ENCODE data around the gene UBE2QL1. TPM values are rescaled to one million over a fixed set of nuclear protein-coding genes. Genes with fewer than 3 reads are reported as not detected.

The UBE2QL1 gene
- total RNA-seq, 4 donors from 2014 or later: 0.15 to 1.4 (median 0.28) TPM

DNA sequence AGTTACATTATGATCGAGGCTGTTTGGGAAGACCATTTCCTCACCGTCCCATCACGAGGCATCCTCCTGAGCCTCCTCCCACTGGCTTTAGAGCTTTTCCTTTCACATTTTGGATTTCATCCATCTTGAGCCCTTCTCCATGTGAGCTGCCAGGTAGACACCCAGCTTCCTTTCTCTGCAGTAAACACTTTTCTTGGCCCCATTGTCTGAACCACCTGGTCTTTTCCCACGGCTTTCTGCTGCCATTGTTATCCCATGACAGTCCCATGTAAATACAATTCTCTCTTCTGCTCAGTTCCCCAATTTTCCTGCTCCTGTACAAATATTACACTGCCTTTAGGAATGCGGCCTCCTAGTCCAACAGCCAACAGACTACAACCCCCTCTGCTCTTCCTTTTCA is 24.1 kb downstream of the UBE2QL1 start:
- Histone ChIP-seq H3K9me3 (peaks cover 0 to 9% (median 0%) of the 10 kb centered on the region in 3 donors), H3K4me1 (no peaks in the 10 kb centered on the region), H3K27ac (no peak overlapping the region), H3K36me3 (no peaks in the 10 kb centered on the region), H3K27me3 (peaks cover 32% of the 10 kb centered on the region), H3K4me3 (no peak overlapping the region)
- WGBS, 2 donors (ENCODE audit: low coverage in 1 of 2): 64 to 76% methylated on average over 5 of the region's 5 CpGs
- ATAC-seq: no peak
- no peak for TF ChIP-seq POLR2AphosphoS5 (IDR thresholded peaks at IDR 0.05)
- TF ChIP-seq, protein P1, sequence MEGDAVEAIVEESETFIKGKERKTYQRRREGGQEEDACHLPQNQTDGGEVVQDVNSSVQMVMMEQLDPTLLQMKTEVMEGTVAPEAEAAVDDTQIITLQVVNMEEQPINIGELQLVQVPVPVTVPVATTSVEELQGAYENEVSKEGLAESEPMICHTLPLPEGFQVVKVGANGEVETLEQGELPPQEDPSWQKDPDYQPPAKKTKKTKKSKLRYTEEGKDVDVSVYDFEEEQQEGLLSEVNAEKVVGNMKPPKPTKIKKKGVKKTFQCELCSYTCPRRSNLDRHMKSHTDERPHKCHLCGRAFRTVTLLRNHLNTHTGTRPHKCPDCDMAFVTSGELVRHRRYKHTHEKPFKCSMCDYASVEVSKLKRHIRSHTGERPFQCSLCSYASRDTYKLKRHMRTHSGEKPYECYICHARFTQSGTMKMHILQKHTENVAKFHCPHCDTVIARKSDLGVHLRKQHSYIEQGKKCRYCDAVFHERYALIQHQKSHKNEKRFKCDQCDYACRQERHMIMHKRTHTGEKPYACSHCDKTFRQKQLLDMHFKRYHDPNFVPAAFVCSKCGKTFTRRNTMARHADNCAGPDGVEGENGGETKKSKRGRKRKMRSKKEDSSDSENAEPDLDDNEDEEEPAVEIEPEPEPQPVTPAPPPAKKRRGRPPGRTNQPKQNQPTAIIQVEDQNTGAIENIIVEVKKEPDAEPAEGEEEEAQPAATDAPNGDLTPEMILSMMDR (IDR thresholded peaks at IDR 0.05): no peak

DNA sequence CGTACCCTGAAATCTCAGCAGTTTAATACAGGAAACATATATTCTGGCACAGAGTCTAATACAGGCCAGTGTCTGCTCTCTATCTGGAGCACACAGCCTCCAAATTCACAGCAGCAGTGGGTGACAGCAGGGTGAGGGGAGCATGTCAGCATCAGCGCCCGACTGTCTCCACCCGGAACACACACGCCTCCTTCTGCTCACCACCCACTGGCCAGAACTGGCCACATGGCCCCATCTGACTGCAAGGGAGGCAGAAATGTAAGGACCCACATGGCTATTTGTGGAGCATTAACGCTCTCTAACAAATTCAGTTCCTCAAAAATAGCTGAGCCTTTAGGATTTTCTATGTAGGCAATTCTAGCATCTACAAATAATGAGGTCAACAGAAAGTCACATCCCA is 24.6 kb downstream of the UBE2QL1 start:
- peaks cover 0 to 9% (median 0%) of the 10 kb centered on the region in 3 donors for H3K9me3 ChIP-seq
- no peak for TF ChIP-seq POLR2AphosphoS5 (IDR thresholded peaks at IDR 0.05)
- no peak for ATAC-seq
- no peaks in the 10 kb centered on the region for H3K36me3 ChIP-seq
- WGBS, 2 donors (ENCODE audit: low coverage in 1 of 2): 83 to 89% methylated on average over 1 to 2 of the region's 6 CpGs
- H3K4me3 ChIP-seq: no peak overlapping the region
- no peaks in the 10 kb centered on the region for H3K4me1 ChIP-seq
- peaks cover 27% of the 10 kb centered on the region for H3K27me3 ChIP-seq
- no peak overlapping the region for H3K27ac ChIP-seq

DNA sequence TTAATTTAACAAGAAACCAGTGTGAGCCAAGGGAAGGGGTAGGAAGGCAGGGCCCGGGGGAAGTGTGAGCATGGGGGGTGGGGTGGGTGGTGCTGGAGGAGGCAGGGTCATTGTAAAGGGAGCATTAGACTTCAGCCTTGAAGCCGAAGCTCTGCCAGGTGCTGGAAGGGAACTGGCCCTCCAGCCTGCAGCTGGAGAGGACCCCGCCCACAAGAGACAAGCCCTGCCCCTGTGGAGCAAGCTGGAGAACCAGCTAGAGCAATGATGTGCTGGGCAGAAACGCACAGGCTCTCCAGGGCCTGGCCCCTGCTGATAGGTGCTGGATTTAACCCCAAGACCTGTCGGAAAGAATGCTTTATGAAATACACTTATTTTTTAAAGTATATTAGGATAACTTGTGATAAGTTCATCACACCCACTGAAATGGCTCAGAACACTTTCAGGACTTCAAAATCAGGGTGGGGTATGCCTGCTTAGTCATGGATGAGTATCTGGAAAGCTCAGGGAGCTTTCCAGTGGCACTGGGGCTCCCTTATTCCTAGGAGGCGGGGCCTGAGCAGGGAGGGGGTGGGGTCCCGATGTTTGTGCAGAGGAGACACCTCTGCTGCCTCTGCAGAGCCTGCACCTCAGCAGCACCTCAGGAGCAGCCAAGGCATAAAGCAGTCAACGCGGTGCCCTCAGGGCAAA is 27.1 kb downstream of the UBE2QL1 start:
- Histone ChIP-seq H3K9me3 (peaks cover 0 to 7% (median 0%) of the 10 kb centered on the region in 3 donors), H3K4me1 (no peaks in the 10 kb centered on the region), H3K36me3 (no peaks in the 10 kb centered on the region), H3K4me3 (no peak overlapping the region), H3K27ac (no peak overlapping the region), H3K27me3 (peaks cover 16% of the 10 kb centered on the region)
- no peak for TF ChIP-seq POLR2AphosphoS5 (IDR thresholded peaks at IDR 0.05)
- no peak for TF ChIP-seq EP300 (IDR thresholded peaks at IDR 0.05)
- no peak for TF ChIP-seq POLR2A (IDR thresholded peaks at IDR 0.05)
- TF ChIP-seq, protein P1 (IDR thresholded peaks at IDR 0.05): no peak
- WGBS, 2 donors (ENCODE audit: low coverage in 1 of 2): 27 to 84% methylated on average over 3 of the region's 9 CpGs
- no peak for ATAC-seq

DNA sequence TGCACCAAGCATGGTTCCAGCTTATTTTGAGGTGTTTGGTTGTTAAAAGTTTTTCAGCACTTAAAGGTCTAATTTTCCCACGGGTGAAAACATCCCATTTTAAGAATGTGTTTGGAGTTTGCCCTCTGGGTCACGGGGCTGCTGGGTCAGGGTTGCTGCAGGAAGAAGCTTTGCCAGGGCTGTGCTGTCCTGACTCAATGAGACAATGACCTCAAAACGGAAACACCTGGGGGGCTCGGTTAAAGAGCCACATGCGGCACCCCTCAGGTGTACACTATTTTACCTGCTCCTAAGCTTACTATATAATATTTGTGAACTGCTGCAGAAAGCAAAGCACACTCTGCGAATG is 27.6 kb downstream of the UBE2QL1 start:
- WGBS, 2 donors (ENCODE audit: low coverage in 1 of 2): 73 to 93% methylated on average over 3 to 5 of the region's 6 CpGs
- Histone ChIP-seq H3K36me3 (no peaks in the 10 kb centered on the region), H3K9me3 (peaks cover 0 to 2% (median 0%) of the 10 kb centered on the region in 3 donors), H3K27me3 (peaks cover 11% of the 10 kb centered on the region), H3K27ac (no peak overlapping the region), H3K4me1 (no peaks in the 10 kb centered on the region), H3K4me3 (no peak overlapping the region)
- ATAC-seq: no peak
- TF ChIP-seq, protein P1 (IDR thresholded peaks at IDR 0.05): no peak
- TF ChIP-seq POLR2AphosphoS5 (IDR thresholded peaks at IDR 0.05): no peak
- TF ChIP-seq POLR2A (IDR thresholded peaks at IDR 0.05): no peak
- no peak for TF ChIP-seq EP300 (IDR thresholded peaks at IDR 0.05)

DNA sequence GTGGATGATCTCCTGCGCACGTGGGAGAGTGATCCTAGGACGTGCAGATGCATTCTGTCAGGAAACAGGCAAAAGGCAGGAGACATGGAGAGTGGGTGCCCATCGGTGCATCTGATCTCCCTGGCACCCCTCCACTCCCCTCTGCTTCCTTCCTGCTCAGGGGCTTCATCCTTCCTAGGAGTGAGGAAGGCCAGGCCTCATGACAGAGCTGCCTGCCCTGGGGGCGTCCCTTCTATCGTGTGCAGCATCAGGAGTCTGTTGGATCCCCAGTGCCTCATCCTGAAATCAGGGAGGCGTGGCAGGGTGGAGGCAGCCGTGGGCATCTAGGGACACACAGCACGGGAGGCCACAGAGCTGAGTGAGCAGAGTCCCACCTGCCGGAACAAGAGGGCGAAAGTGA is 30.1 kb downstream of the UBE2QL1 start:
- Histone ChIP-seq H3K4me3 (no peak overlapping the region), H3K27me3 (peaks cover 4% of the 10 kb centered on the region), H3K27ac (no peak overlapping the region), H3K4me1 (no peaks in the 10 kb centered on the region), H3K36me3 (no peaks in the 10 kb centered on the region), H3K9me3 (no peaks in the 10 kb centered on the region)
- ATAC-seq: no peak
- 78% methylated on average over 3 of the region's 11 CpGs; no CpG with 5 or more reads in 1 of the 2 donors for WGBS, 2 donors (ENCODE audit: low coverage in 1 of 2)
- TF ChIP-seq EP300 (IDR thresholded peaks at IDR 0.05): no peak
- TF ChIP-seq, protein P1 (IDR thresholded peaks at IDR 0.05): no peak
- no peak for TF ChIP-seq POLR2AphosphoS5 (IDR thresholded peaks at IDR 0.05)
- no peak for TF ChIP-seq POLR2A (IDR thresholded peaks at IDR 0.05)

Data from gastroesophageal sphincter (tissue), 4 donors.